Smooth muscle cell (in vitro differentiated cells): ENCODE measurements around the gene CLDND2. TPM values are rescaled to one million over a fixed set of nuclear protein-coding genes. Genes with fewer than 3 reads are reported as not detected.

Source experiments
- DNase-seq: peaks from one replicate; lab custom pipeline; 2025; ENCODE audit not compliant: unreplicated experiment; lab: John Stamatoyannopoulos, UW
- H2AFZ ChIP-seq: fragments of 200-600 bp; sonication (generic); 2 replicates; pipeline ENCODE4 v1.6.0; 2016; ENCODE audit warnings: antibody characterized with exemption, low read depth, mild to moderate bottlenecking
- H3F3A ChIP-seq: fragments of 200-600 bp; sonication (generic); 2 replicates; pipeline ENCODE4 v1.6.0; 2017; ENCODE audit warnings: antibody characterized with exemption, low read depth
- H3K27ac ChIP-seq: fragments of 200-600 bp; sonication (generic); 2 replicates; pipeline ENCODE4 v1.5.1; 2016; ENCODE audit warnings: low read depth, mild to moderate bottlenecking
- H3K27me3 ChIP-seq: fragments of 200-600 bp; sonication (generic); 2 replicates; pipeline ENCODE4 v1.6.1; 2016; ENCODE audit warnings: low read depth, mild to moderate bottlenecking
- H3K36me3 ChIP-seq: fragments of 200-600 bp; sonication (generic); 2 replicates; pipeline ENCODE4 v1.5.1; 2016; ENCODE audit warnings: low read depth
- H3K4me1 ChIP-seq: fragments of 200-600 bp; sonication (generic); 2 replicates; pipeline ENCODE4 v1.5.1; 2016; ENCODE audit warnings: low read depth
- H3K4me2 ChIP-seq: fragments of 200-600 bp; sonication (generic); 2 replicates; pipeline ENCODE4 v1.6.0; 2016; ENCODE audit warnings: mild to moderate bottlenecking
- H3K4me3 ChIP-seq: fragments of 200-600 bp; sonication (generic); 2 replicates; pipeline ENCODE4 v1.5.1; 2016; ENCODE audit warnings: mild to moderate bottlenecking
- H3K79me2 ChIP-seq: fragments of 200-600 bp; sonication (generic); 2 replicates; pipeline ENCODE4 v1.6.0; 2016; ENCODE audit warnings: low read depth, mild to moderate bottlenecking
- H3K9ac ChIP-seq: fragments of 200-600 bp; sonication (generic); 2 replicates; pipeline ENCODE4 v1.6.0; 2016; ENCODE audit warnings: low read depth
- H3K9me3 ChIP-seq: fragments of 200-600 bp; sonication (generic); replicated peaks from 2 replicates; pipeline ENCODE4 v1.5.1; 2016; ENCODE audit warnings: low read depth
- H4K20me1 ChIP-seq: fragments of 200-600 bp; sonication (generic); 2 replicates; pipeline ENCODE4 v1.6.0; 2016; ENCODE audit warnings: low read depth
- WGBS: methylation state at CpG from one replicate; pipeline ENCODE4 v1.1.7; 2016; ENCODE audit warnings: low lambda C conversion rate; 5-methylcytosine and 5-hydroxymethylcytosine counted together
- polyA plus RNA-seq: library from polyadenylated mRNA; unstranded; fragments of >200 nt; fragmentation: Nextera tagmentation; extraction: Ambion mirVana; gene quantifications from 2 replicates; pipeline ENCODE4 v1.2.1, GENCODE V29; 2016
- total RNA-seq: library from RNA; depleted of rRNA; stranded (reverse); fragments of >200 nt; gene quantifications from 2 replicates; pipeline ENCODE4 v1.2.3, GENCODE V29; 2014
- TF ChIP-seq, protein P1 (sequence below): fragments of 200-600 bp; sonication (generic); IDR thresholded peaks from 2 replicates; pipeline ENCODE4 v1.5.1; 2017; ENCODE audit warnings: borderline replicate concordance, mild to moderate bottlenecking, antibody characterized with exemption; ENCODE audit not compliant: insufficient read depth, poor library complexity, severe bottlenecking

Gene CLDND2
- total and polyA plus RNA-seq, 2 experiments from 2014 or later, result 1.4 TPM; not detected in 1

DNA sequence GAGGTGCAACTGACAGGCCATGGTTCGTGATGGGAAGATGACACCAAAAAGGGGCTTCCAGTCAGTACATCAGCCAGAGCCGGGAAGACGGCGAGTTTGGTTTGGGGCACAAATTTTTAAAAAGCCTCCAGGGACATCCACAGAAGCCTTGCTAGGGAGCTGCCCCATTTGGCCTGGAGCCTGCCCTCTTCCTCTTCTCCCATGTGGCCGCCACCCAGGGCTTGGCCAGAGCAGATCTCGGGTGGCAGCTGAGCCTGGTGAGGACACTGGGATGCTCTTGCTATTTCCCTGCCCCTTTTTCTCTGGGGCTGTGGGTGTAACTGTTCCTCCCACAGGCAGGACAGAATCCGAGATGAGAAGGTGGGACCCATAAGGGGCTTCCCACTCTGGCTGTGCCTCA is 10.9 kb downstream of the CLDND2 start:
- Histone ChIP-seq H3K27me3 (no peaks in the 10 kb centered on the region), H3K36me3 (no peaks in the 10 kb centered on the region), H3K4me3 (no peak overlapping the region), H3K4me1 (peaks cover 13% of the 10 kb centered on the region), H3K27ac (no peak overlapping the region), H3K9ac (no peak overlapping the region), H2AFZ (no peak overlapping the region), H3F3A (peaks cover 7% of the 10 kb centered on the region), H4K20me1 (peaks cover 2% of the 10 kb centered on the region), H3K79me2 (no peaks in the 10 kb centered on the region), H3K9me3 (no peaks in the 10 kb centered on the region), H3K4me2 (no peak overlapping the region)
- TF ChIP-seq, protein P1, sequence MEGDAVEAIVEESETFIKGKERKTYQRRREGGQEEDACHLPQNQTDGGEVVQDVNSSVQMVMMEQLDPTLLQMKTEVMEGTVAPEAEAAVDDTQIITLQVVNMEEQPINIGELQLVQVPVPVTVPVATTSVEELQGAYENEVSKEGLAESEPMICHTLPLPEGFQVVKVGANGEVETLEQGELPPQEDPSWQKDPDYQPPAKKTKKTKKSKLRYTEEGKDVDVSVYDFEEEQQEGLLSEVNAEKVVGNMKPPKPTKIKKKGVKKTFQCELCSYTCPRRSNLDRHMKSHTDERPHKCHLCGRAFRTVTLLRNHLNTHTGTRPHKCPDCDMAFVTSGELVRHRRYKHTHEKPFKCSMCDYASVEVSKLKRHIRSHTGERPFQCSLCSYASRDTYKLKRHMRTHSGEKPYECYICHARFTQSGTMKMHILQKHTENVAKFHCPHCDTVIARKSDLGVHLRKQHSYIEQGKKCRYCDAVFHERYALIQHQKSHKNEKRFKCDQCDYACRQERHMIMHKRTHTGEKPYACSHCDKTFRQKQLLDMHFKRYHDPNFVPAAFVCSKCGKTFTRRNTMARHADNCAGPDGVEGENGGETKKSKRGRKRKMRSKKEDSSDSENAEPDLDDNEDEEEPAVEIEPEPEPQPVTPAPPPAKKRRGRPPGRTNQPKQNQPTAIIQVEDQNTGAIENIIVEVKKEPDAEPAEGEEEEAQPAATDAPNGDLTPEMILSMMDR, result no peak
- no peak for DNase-seq
- WGBS, result 92% methylated on average over 7 of the region's 7 CpGs

DNA sequence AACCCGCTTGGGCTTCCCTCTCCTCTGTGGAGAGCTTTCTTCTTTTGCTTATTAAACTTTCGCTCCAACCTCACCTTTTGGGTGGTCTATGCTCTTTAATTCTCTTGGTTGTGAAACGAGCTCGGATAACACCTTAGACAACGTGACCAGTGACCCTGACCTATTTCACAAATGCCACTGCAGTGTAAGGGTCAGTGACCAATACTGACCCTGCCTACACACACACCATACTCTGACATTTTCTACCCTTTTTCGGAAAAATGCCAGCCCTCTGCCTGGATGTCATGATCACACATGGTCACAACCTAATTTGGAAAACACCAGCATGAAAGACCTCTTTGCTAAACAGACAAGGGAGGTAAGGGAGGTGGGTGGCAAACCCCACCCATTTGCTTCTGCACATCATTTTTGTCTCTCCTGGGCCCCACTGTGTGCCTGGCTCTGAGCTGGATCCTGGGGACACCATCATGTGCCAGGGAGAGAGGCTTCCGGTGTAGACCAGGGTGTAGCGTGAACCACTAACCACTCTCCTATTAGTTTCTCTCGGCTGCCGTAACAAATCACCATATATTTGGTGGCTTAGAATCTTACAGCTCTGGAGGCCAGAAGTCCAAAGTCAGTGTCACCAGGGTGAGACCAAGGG is 12.5 kb downstream of the CLDND2 start:
- Histone ChIP-seq H3K79me2 (no peaks in the 10 kb centered on the region), H3K36me3 (no peaks in the 10 kb centered on the region), H3K9me3 (no peaks in the 10 kb centered on the region), H3K27ac (no peak overlapping the region), H3K4me3 (no peak overlapping the region), H3K9ac (no peak overlapping the region), H3K4me1 (peaks cover 13% of the 10 kb centered on the region), H3K27me3 (no peaks in the 10 kb centered on the region), H3F3A (peaks cover 8% of the 10 kb centered on the region), H4K20me1 (peaks cover 2% of the 10 kb centered on the region), H3K4me2 (no peak overlapping the region), H2AFZ (no peak overlapping the region)
- DNase-seq, result no peak
- 95% methylated on average over 10 of the region's 10 CpGs for WGBS
- TF ChIP-seq, protein P1, result no peak

DNA sequence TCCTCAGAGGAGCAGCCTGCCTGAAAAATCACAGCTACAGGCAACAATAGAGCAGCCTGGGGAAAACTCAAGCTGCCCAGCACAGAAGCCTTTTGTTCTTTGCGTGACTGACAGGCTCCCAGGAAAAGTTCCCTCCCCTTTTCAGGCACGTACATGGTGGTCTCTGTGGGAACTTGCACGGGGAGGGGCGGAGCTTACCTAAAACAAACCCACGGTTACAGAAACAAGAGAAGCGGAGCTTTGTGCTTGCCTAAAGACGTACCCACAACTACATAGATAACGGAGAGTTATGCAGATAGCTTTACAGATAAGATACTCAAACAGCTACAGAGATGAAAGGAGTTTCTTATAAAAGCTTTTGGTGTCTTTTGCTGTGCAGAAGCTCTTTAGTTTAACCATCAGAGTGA is 14.1 kb downstream of the CLDND2 start:
- Histone ChIP-seq H3K79me2 (no peaks in the 10 kb centered on the region), H3K27me3 (no peaks in the 10 kb centered on the region), H3K4me3 (peak overlapping the region; percentile 9), H3F3A (peaks cover 10% of the 10 kb centered on the region), H4K20me1 (peaks cover 2% of the 10 kb centered on the region), H2AFZ (no peak overlapping the region), H3K4me2 (peak overlapping the region; percentile 30), H3K9ac (no peak overlapping the region), H3K4me1 (peaks cover 13% of the 10 kb centered on the region), H3K9me3 (no peaks in the 10 kb centered on the region), H3K27ac (no peak overlapping the region), H3K36me3 (no peaks in the 10 kb centered on the region)
- TF ChIP-seq, protein P1, result no peak
- no peak for DNase-seq
- 10% methylated on average over 8 of the region's 8 CpGs for WGBS
